ENCODE data around the gene TTLL5. TPM values are rescaled to one million over a fixed set of nuclear protein-coding genes. Genes with fewer than 3 reads are reported as not detected.

Gene TTLL5
- total RNA-seq, 1 experiment from 2014 or later, result 28.2 TPM

GRCh38 chr14:75723716-75724115 is 62.7 kb downstream of the TTLL5 start:
- peaks cover 13% of the 10 kb centered on the region for H3K36me3 ChIP-seq
- H3K27ac ChIP-seq, result no peak overlapping the region
- peaks cover 8% of the 10 kb centered on the region for H3K4me1 ChIP-seq
- no peak overlapping the region for H3K4me3 ChIP-seq
- H3K9me3 ChIP-seq (replicated peaks), result peaks cover 4% of the 10 kb centered on the region; the same call in 1 of the 2 replicates
- H3K27me3 ChIP-seq, result no peaks in the 10 kb centered on the region
- no peak for DNase-seq

- Histone ChIP-seq H3K4me3 (no peak overlapping the region), H3K36me3 (peaks cover 13% of the 10 kb centered on the region), H3K4me1 (peaks cover 8% of the 10 kb centered on the region), H3K27ac (no peak overlapping the region), H3K9me3 (replicated peaks) (peaks cover 4% of the 10 kb centered on the region; the same call in 1 of the 2 replicates), H3K27me3 (no peaks in the 10 kb centered on the region)
- DNase-seq, result no peak
These were observed 63.6 kb downstream of the TTLL5 start for GRCh38 chr14:75724414-75725204.

DNA sequence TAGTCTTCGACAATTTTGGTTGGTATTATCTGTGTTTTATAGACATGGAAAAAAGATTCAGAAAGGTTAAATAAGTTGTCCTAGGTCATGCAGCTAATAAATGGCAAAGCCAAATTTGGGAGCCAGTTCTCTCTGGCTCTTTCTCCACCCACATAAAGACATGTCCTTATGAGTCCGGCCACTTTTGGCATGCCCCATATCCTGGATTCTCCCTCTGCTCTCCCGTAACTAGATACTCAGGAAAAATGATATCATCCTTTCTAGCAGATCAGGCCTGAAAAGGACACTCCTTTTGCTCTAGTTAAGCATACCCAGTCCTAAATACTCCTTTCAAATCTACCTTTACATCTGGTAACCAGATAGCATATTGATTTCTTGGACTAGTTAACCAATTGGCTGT is 64.4 kb downstream of the TTLL5 start:
- H3K27ac ChIP-seq, result no peak overlapping the region
- peak in 1 of 2 experiments; percentile 42 for DNase-seq
- no peak overlapping the region for H3K4me3 ChIP-seq

GRCh38 chr14:75726321-75726720 is 65.3 kb downstream of the TTLL5 start:
- peaks cover 4% of the 10 kb centered on the region; the same call in 1 of the 2 replicates for H3K9me3 ChIP-seq (replicated peaks)
- DNase-seq, result no peak
- no peaks in the 10 kb centered on the region for H3K27me3 ChIP-seq
- no peak overlapping the region for H3K4me3 ChIP-seq
- H3K27ac ChIP-seq, result no peak overlapping the region
- H3K36me3 ChIP-seq, result peaks cover 13% of the 10 kb centered on the region
- peaks cover 8% of the 10 kb centered on the region for H3K4me1 ChIP-seq

More for the DNA sequence above, 64.4 kb downstream of the TTLL5 start:
- peaks cover 13% of the 10 kb centered on the region for H3K36me3 ChIP-seq
- H3K27me3 ChIP-seq, result no peaks in the 10 kb centered on the region
- H3K9me3 ChIP-seq (replicated peaks), result peaks cover 4% of the 10 kb centered on the region; the same call in 1 of the 2 replicates
- peaks cover 8% of the 10 kb centered on the region for H3K4me1 ChIP-seq

GRCh38 chr14:75727124-75727523 is 66.1 kb downstream of the TTLL5 start:
- H3K4me1 ChIP-seq, result peaks cover 8% of the 10 kb centered on the region
- H3K27ac ChIP-seq, result no peak overlapping the region
- H3K27me3 ChIP-seq, result no peaks in the 10 kb centered on the region
- H3K4me3 ChIP-seq, result no peak overlapping the region
- DNase-seq, result no peak
- peaks cover 4% of the 10 kb centered on the region; the same call in 1 of the 2 replicates for H3K9me3 ChIP-seq (replicated peaks)
- peaks cover 13% of the 10 kb centered on the region for H3K36me3 ChIP-seq

DNA sequence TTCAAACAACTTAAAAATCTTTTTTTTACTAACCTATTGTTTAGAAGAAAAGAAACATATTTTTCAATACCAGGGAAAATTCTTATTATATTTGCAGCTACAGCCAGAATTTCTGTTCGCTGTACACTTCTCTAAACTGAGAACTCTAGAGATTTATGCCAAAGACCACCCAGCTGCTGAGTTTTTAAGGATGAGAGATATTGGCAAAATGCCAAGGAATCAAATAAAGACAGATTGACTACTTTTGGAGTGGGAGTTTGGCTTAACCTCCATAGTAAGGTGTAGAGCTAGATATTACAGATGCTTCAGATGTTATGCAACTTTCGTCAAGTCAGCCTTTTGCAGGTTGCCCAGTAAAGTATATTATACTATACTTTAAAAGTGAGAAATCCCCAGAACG is 71.8 kb downstream of the TTLL5 start:
- H3K27ac ChIP-seq, result no peak overlapping the region
- no peaks in the 10 kb centered on the region for H3K27me3 ChIP-seq
- H3K4me3 ChIP-seq, result no peak overlapping the region
- peaks cover 8% of the 10 kb centered on the region for H3K36me3 ChIP-seq
- H3K4me1 ChIP-seq, result 0 out of 2 replicates have a peak, but pooled peaks cover 3% of the 10 kb centered on the region
- no peaks in the 10 kb centered on the region for H3K9me3 ChIP-seq (replicated peaks)
- no peak for DNase-seq

GRCh38 chr14:75734854-75735253 is 73.8 kb downstream of the TTLL5 start:
- Histone ChIP-seq H3K4me1 (0 out of 2 replicates have a peak, but pooled peaks cover 3% of the 10 kb centered on the region), H3K4me3 (no peak overlapping the region), H3K36me3 (peaks cover 10% of the 10 kb centered on the region), H3K9me3 (replicated peaks) (no peaks in the 10 kb centered on the region), H3K27me3 (no peaks in the 10 kb centered on the region), H3K27ac (no peak overlapping the region)
- no peak for DNase-seq

- DNase-seq, result no peak
These were observed 75.9 kb downstream of the TTLL5 start for GRCh38 chr14:75736845-75737485.

GRCh38 chr14:75738192-75738591 is 77.1 kb downstream of the TTLL5 start:
- Histone ChIP-seq H3K27ac (no peak overlapping the region), H3K9me3 (replicated peaks) (no peaks in the 10 kb centered on the region; the same call in 1 of the 2 replicates), H3K36me3 (peaks cover 9% of the 10 kb centered on the region), H3K27me3 (no peaks in the 10 kb centered on the region), H3K4me1 (no peaks in the 10 kb centered on the region), H3K4me3 (no peak overlapping the region)
- no peak for DNase-seq

More at GRCh38 chr14:75736845-75737485, 75.9 kb downstream of the TTLL5 start:
- H3K9me3 ChIP-seq (replicated peaks), result no peaks in the 10 kb centered on the region
- no peak overlapping the region for H3K4me3 ChIP-seq
- H3K27me3 ChIP-seq, result no peaks in the 10 kb centered on the region
- 0 out of 2 replicates have a peak, but pooled peaks cover 3% of the 10 kb centered on the region for H3K4me1 ChIP-seq
- peaks cover 10% of the 10 kb centered on the region for H3K36me3 ChIP-seq
- no peak overlapping the region for H3K27ac ChIP-seq

DNA sequence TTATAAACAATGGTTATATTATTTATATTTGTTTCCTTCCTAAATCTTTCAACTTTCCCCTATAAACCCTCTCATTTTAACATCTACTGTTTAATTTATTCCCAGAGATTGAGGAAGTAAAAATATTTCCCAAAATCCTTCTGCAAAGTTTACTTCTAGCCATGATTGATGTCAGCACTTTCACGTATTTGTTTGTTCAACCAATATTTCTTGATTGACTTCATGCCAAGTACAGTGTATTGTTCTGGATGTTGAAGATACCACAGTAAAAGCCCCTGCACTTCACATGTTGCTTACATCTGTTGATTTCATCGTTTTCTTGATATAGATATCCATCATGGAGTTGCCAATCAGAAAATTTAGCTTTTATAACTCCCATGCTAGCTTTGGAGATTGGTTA is 81.8 kb downstream of the TTLL5 start:
- no peak for DNase-seq
- no peak overlapping the region for H3K27ac ChIP-seq
- H3K4me3 ChIP-seq, result no peak overlapping the region
- H3K27me3 ChIP-seq, result no peaks in the 10 kb centered on the region
- peaks cover 4% of the 10 kb centered on the region; the same call in 1 of the 2 replicates for H3K9me3 ChIP-seq (replicated peaks)
- H3K4me1 ChIP-seq, result no peaks in the 10 kb centered on the region
- peaks cover 38% of the 10 kb centered on the region for H3K36me3 ChIP-seq

DNA sequence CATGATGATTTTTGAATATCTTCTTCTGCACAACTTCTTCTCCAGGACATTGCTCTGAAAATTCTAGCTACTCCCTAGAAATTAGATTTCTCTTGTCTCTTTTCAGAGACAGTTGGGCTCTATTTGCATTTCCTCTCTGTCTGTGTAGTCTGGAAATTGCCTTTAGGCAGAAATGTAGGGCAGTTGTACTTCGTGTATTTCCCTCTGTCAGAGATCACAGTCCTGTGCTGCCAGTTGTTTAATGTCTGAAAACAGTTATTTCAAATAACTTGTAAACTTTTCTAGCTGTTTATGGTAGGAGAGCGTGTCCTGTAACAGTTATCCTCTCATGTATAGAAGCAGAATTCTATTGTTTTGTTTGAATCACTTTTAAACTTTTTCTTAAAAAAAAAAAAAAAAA is 86.9 kb downstream of the TTLL5 start:
- H3K9me3 ChIP-seq (replicated peaks), result peaks cover 4% of the 10 kb centered on the region; the same call in 1 of the 2 replicates
- H3K4me1 ChIP-seq, result no peaks in the 10 kb centered on the region
- no peaks in the 10 kb centered on the region for H3K27me3 ChIP-seq
- no peak overlapping the region for H3K27ac ChIP-seq
- no peak for DNase-seq
- no peak overlapping the region for H3K4me3 ChIP-seq
- H3K36me3 ChIP-seq, result peaks cover 41% of the 10 kb centered on the region

DNA sequence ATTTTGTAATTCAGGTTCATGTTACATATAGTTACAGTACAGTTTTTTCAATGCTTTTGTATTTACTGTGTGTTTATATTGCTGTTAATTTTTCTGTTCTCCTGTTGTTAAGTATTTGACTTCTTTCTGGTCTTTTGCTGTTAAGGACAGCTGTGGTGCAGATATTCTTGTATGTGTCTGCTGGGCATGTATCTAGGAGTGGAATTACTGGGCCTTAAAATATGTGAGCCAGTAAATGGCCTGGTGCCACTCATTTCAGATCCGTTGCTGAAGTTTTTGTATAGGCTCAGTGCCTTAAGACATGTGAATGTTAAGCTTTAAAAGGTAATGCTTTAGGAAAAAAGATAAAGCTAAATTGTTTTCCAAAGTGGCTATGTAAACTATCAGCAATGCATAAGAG is 87.3 kb downstream of the TTLL5 start:
- peaks cover 4% of the 10 kb centered on the region; the same call in 1 of the 2 replicates for H3K9me3 ChIP-seq (replicated peaks)
- no peaks in the 10 kb centered on the region for H3K27me3 ChIP-seq
- H3K4me1 ChIP-seq, result no peaks in the 10 kb centered on the region
- H3K4me3 ChIP-seq, result no peak overlapping the region
- no peak overlapping the region for H3K27ac ChIP-seq
- no peak for DNase-seq
- peaks cover 37% of the 10 kb centered on the region for H3K36me3 ChIP-seq

DNA sequence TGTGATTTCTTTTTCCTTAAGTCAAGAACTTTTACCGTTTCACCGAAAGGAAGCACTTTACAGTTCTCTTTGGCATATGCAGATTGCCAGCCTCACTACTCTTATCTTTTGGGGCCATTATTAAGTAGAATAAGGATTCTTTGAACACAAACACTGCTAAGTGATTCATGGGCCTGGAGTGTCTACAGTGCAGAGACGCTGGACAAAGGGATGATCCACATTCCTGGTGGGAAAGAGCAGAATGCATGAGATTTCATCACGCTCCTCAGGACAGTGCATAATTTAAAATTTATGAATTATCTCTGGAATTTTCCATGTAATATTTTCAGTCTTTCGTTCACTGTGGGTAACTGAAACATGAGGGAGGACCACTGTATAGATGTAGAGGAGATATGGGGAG is 90.2 kb downstream of the TTLL5 start:
- Histone ChIP-seq H3K4me1 (no peaks in the 10 kb centered on the region), H3K9me3 (replicated peaks) (peaks cover 4% of the 10 kb centered on the region; the same call in 1 of the 2 replicates), H3K27me3 (no peaks in the 10 kb centered on the region), H3K27ac (no peak overlapping the region), H3K4me3 (no peak overlapping the region), H3K36me3 (peaks cover 22% of the 10 kb centered on the region; the same call in 1 of the 2 replicates)
- no peak for DNase-seq

- Histone ChIP-seq H3K27ac (no peak overlapping the region), H3K27me3 (no peaks in the 10 kb centered on the region), H3K9me3 (replicated peaks) (peaks cover under 1% of the 10 kb centered on the region; the same call in 1 of the 2 replicates), H3K4me3 (no peak overlapping the region), H3K36me3 (peaks cover 20% of the 10 kb centered on the region; the same call in 1 of the 2 replicates), H3K4me1 (no peaks in the 10 kb centered on the region)
- DNase-seq, result no peak
These were observed 91.0 kb downstream of the TTLL5 start for GRCh38 chr14:75752086-75752485.
